AG10803 (cell line): ENCODE data around the gene HASPIN.

ENCODE experiments used
- DNase-seq: peaks from one replicate; pipeline ENCODE4 v3.0.0; 2010; ENCODE audit warnings: low read depth
- H3K4me3 ChIP-seq: 2 replicates; pipeline ENCODE4 v1.5.1; 2011; ENCODE audit warnings: mild to moderate bottlenecking, low read length, control low read depth
- CTCF ChIP-seq: conservative IDR thresholded peaks from 2 replicates; pipeline ENCODE4 v1.5.1; 2011; ENCODE audit warnings: mild to moderate bottlenecking, low read length, control low read depth, inconsistent platforms

Gene HASPIN

GRCh38 chr17:3712811-3713463 is 10.8 kb upstream of the HASPIN start:
- TF ChIP-seq CTCF = no peak
- H3K4me3 ChIP-seq = no peak overlapping the region
- no peak for DNase-seq

GRCh38 chr17:3715296-3715695 is 8.4 kb upstream of the HASPIN start:
- TF ChIP-seq CTCF = no peak

GRCh38 chr17:3718201-3718600 is 5.5 kb upstream of the HASPIN start:
- no peak for TF ChIP-seq CTCF
- DNase-seq = no peak
- H3K4me3 ChIP-seq = no peak overlapping the region

More at GRCh38 chr17:3715296-3715695, 8.4 kb upstream of the HASPIN start:
- DNase-seq = no peak
- no peak overlapping the region for H3K4me3 ChIP-seq

GRCh38 chr17:3719265-3719664 is 4.4 kb upstream of the HASPIN start:
- no peak for TF ChIP-seq CTCF
- no peak for DNase-seq
- no peak overlapping the region for H3K4me3 ChIP-seq

GRCh38 chr17:3722716-3723115 is 987 bp upstream of the HASPIN start:
- peak; percentile 65 for DNase-seq
- H3K4me3 ChIP-seq = peak overlapping the region; percentile 92
- TF ChIP-seq CTCF = no peak

GRCh38 chr17:3723188-3723555 is 531 bp upstream of the HASPIN start:
- H3K4me3 ChIP-seq = peak overlapping the region; percentile 92
- TF ChIP-seq CTCF = no peak

GRCh38 chr17:3724378-3725077 is 825 bp downstream of the HASPIN start:
- no peak for DNase-seq
- H3K4me3 ChIP-seq = peak overlapping the region; percentile 92
- no peak for TF ChIP-seq CTCF

More at GRCh38 chr17:3723188-3723555, 531 bp upstream of the HASPIN start:
- DNase-seq = no peak
